Activated T-cell treated with anti-CD3 and anti-CD28 coated beads, Interleukin-2, amount 50 U/mL, for 48 hours (primary cell): ENCODE measurements around the gene TTLL1.

Experiments used
- DNase-seq, 2 experiments: peaks; one replicate each; pipeline ENCODE4 v3.0.0-alpha.2; 2020

TTLL1 gene

DNA sequence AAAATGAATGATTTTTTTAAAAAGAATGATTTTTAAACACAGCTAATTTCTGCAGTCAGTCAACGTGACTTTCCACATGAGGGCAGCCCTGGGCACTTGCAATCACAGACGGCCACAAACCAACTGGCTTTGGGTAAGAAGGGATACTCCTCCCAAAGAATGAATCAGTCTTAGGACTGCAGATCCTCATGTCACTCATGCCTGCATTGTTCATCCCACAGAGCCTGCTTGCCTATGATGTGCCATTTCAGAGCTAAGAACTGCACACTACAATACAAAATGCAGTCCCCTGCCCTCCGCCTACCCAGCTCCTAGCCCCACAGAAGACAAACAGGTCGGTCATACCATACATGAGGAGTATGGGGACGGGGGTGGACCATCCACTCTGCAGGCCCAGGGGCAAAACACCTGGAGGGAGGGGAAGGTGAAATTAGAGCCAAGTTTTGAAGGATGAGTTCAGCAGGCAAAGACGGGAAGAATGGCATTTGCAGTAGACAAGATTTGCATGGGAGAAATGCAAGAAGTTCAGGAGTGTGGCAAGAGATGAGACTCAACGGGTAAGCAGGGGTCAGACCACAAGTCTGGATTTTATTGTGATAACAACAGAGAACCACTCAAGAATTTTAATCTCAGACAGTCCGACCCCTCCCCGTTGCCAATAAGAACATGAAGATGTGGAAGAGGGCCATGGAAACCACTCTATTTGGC is 98.9 kb downstream of the TTLL1 start:
- DNase-seq: no peak
